ENCODE data around the gene TTC9B. TPM values are rescaled to one million over a fixed set of nuclear protein-coding genes. Genes with fewer than 3 reads are reported as not detected.
"Not testable (repeated sequence)": the region's sequence is repeated elsewhere in the genome, so short reads cannot be mapped to it uniquely, and the experiment has no call there.

TTC9B gene
- total RNA-seq, 1 experiment from 2014 or later = not detected

DNA sequence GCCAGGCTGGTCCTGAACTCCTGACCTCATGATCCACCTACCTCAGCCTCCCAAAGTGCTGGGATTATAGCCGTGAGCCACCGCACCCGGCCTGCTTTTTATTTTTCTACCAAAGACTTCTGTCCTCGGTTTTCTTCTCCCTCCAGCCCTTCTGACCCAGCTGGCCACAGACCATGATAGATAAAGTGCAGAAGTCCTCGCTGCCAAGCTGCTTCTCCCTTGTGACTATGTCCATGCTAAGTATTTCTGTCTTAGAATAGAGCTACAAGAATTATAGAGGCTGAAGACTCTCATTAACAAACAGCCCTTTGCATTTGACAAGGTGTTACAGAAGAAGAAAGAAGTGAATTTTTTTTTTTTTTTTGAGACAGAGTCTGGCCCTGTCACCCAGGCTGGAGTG is 42.4 kb downstream of the TTC9B start:
- ATAC-seq = no peak
- ChIA-PET POLR2A (no interaction called here), CTCF (interaction anchor here (4.1 kb wide), 1 partner anchor 10 kb away, joined by 44 read pairs; no protein-coding TSS in a partner anchor)
- DNase-seq (ENCODE audit: low spot score) = no peak
- TF ChIP-seq, protein P1, sequence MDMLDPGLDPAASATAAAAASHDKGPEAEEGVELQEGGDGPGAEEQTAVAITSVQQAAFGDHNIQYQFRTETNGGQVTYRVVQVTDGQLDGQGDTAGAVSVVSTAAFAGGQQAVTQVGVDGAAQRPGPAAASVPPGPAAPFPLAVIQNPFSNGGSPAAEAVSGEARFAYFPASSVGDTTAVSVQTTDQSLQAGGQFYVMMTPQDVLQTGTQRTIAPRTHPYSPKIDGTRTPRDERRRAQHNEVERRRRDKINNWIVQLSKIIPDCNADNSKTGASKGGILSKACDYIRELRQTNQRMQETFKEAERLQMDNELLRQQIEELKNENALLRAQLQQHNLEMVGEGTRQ (CRISPR knock-in tag; IDR thresholded peaks at IDR 0.05) = no peak
- TF ChIP-seq ESRRA (CRISPR knock-in tag; IDR thresholded peaks at IDR 0.05; ENCODE audit: borderline replicate concordance) (no peak), TCF7 (CRISPR knock-in tag; IDR thresholded peaks at IDR 0.05; ENCODE audit: low read depth) (no peak)
- H3K4me1 Mint-ChIP-seq = 0 out of 2 replicates have a peak, but pooled peaks cover 3% of the 10 kb centered on the region
- no peaks in the 10 kb centered on the region; the same call in 1 of the 2 replicates for H3K27me3 Mint-ChIP-seq (ENCODE audit: low read depth)
- H3K36me3 Mint-ChIP-seq = no peaks in the 10 kb centered on the region
- H3K9me3 Mint-ChIP-seq = peaks cover 9% of the 10 kb centered on the region
- no peak overlapping the region for H3K27ac Mint-ChIP-seq
- no peak overlapping the region for H3K4me3 Mint-ChIP-seq

DNA sequence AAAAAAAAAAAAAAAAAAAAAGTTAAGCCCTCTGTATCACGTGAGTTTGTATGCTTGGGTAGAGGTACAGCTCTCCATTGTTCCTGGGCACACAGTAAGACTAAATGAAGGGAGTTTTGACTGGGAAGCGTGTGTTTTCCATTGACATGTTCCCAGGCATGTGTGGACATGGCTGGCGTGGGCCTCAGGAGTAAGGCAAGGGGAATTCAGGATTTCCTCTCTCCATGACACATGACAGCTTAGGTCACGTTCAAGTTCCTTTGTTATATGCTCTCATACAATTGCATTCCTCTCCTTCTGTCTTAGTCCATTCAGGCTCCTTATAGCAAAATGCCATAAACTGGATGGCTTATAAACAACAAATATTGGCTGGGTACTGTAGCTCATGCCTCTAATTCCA is 44.1 kb downstream of the TTC9B start:
- no peak overlapping the region for H3K4me3 Mint-ChIP-seq
- no peaks in the 10 kb centered on the region; the same call in 1 of the 2 replicates for H3K27me3 Mint-ChIP-seq (ENCODE audit: low read depth)
- POLR2A ChIA-PET = interaction anchor here (0.5 to 0.7 kb wide), 2 partner anchors 96 to 467 kb away, joined by 3 to 4 read pairs; no protein-coding TSS in a partner anchor
- DNase-seq (ENCODE audit: low spot score) (no peak), ATAC-seq (no peak)
- no peak for TF ChIP-seq ZNF396 (CRISPR knock-in tag; IDR thresholded peaks at IDR 0.05; ENCODE audit: borderline replicate concordance)
- TF ChIP-seq, protein P2, sequence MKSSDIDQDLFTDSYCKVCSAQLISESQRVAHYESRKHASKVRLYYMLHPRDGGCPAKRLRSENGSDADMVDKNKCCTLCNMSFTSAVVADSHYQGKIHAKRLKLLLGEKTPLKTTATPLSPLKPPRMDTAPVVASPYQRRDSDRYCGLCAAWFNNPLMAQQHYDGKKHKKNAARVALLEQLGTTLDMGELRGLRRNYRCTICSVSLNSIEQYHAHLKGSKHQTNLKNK (CRISPR knock-in tag; IDR thresholded peaks at IDR 0.05) = no peak
- CTCF ChIA-PET = interaction anchor here (0.6 to 4.1 kb wide), 7 partner anchors 9 to 246 kb away, joined by 3 to 44 read pairs (median 3); partner anchors contain the start of gene TTC9B
- H3K9me3 Mint-ChIP-seq = peaks cover 16% of the 10 kb centered on the region
- no peak overlapping the region for H3K27ac Mint-ChIP-seq
- H3K36me3 Mint-ChIP-seq = no peaks in the 10 kb centered on the region
- no peaks in the 10 kb centered on the region for H3K4me1 Mint-ChIP-seq

DNA sequence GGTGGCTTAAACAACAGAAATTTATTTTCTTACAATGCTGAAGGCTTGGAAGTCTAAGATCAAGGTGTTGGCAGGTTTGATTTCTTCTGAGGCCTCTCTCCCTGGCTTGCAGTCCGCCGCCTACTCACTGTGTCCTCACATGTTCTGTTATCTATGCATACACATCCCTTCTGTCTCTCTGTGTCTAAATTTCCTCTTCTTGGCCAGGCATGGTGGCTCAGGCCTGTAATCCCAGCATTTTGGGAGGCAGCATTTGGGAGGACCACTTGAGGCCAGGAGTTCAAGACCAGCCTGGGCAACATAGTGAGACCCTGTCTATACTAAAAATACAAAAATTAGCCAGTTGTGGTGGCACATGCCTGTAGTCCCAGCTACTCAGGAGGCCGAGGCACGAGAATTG is 46.9 kb downstream of the TTC9B start:
- POLR2A ChIA-PET; DNase-seq (ENCODE audit: low spot score); H3K36me3 Mint-ChIP-seq; H3K4me1 Mint-ChIP-seq; CTCF ChIA-PET; H3K4me3 Mint-ChIP-seq; H3K27ac Mint-ChIP-seq; H3K27me3 Mint-ChIP-seq (ENCODE audit: low read depth); ATAC-seq; H3K9me3 Mint-ChIP-seq: not testable (repeated sequence)

DNA sequence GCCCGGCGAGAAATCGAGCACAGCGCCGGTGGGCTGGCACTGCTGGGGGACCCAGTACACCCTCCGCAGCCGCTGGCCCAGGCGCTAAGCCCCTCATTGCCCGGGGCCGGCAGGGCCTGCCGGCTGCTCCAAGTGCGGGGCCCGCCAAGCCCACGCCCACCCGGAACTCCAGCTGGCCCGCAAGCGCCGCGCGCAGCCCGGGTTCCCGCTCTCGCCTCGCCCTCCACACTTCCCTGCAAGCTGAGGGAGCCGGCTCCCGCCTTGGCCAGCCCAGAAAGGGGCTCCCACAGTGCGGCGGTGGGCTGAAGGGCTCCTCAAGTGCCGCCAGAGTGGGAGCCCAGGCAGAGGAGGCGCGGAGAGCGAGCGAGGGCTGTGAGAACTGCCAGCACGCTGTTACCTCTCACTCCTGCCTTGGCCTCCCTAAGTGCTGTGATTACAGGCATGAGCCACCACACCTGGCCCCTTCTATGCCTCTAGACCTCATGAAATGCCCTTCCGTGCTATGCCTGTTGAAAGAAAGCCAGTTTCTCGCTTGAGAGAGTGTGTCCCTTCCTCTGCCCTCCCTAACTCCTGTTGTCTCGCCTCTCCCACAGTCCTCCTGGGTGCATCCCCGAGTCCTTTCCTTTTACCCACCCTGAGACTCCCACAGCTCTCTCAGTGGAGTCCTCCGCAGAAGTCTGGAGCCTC is 47.7 kb downstream of the TTC9B start:
- H3K27me3 Mint-ChIP-seq (ENCODE audit: low read depth); H3K36me3 Mint-ChIP-seq; ATAC-seq; H3K4me3 Mint-ChIP-seq; H3K9me3 Mint-ChIP-seq; H3K4me1 Mint-ChIP-seq; POLR2A ChIA-PET; H3K27ac Mint-ChIP-seq; DNase-seq (ENCODE audit: low spot score): not testable (repeated sequence)
- CTCF ChIA-PET = interaction anchor here (1.1 kb wide), 2 partner anchors 21 to 47 kb away, joined by 3 read pairs; partner anchors contain the start of gene MAP3K10

DNA sequence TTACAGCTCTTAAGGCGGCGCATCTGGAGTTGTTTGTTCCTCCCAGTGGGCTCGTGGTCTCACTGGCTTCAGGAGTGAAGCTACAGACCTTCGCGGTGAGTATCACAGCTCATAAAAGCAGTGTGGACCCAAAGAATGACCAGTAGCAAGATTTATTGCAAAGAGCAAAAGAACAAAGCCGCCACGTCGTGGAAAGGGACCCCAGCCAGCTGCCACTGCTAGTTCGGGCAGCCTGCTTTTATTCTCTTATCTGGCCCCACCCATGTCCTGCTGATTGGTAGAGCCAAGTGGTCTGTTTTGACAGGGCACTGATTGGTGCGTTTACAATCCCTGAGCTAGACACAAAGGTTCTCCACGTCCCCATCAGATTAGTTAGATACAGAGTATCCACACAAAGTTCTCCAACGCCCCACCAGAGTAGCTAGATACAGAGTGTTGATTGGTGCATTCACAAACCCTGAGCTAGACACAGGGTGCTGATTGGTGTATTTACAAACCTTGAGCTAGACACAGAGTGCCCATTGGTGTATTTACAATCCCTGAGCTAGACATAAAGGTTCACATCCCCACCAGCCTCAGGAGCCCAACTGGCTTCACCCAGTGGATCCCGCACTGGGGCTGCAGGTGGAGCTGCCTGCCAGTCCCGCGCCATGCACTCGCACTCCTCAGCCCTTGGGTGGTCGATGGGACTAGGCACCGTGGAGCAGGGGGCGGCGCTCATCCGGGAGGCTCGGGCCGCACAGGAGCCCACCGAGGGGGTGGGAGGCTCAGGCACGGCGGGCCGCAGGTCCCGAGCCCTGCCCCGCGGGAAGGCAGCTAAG is 48.5 kb downstream of the TTC9B start:
- DNase-seq (ENCODE audit: low spot score); H3K27me3 Mint-ChIP-seq (ENCODE audit: low read depth); H3K9me3 Mint-ChIP-seq; H3K36me3 Mint-ChIP-seq; ATAC-seq; H3K27ac Mint-ChIP-seq; H3K4me3 Mint-ChIP-seq; POLR2A ChIA-PET; H3K4me1 Mint-ChIP-seq: not testable (repeated sequence)
- CTCF ChIA-PET = interaction anchor here (1.1 to 5.6 kb wide), 3 partner anchors 22 to 49 kb away, joined by 3 to 47 read pairs (median 3); partner anchors contain the start of genes MAP3K10 and TTC9B
- TF ChIP-seq NFYB (CRISPR knock-in tag; conservative IDR thresholded peaks at IDR 0.05; ENCODE audit: low read depth) = 0 out of 2 replicates have a peak, but pooled peaks have one; percentile 9

Other genes with a start within 250 kb of the TTC9B start
- gene PSMC4, start 247.2 kb downstream of the TTC9B start, total RNA-seq (2021) = 96.7 to 105 TPM (median 97.2 TPM) in 3 replicates
- gene ZNF546, start 221.3 kb downstream of the TTC9B start, total RNA-seq (2021) = 1.1 to 2.1 TPM (median 1.1 TPM) in 3 replicates
- gene ZNF780B, start 162.2 kb downstream of the TTC9B start, total RNA-seq (2021) = 21.1 to 23.7 TPM (median 22.9 TPM) in 3 replicates
- 14.5 to 20.5 TPM (median 15.9 TPM) in 3 replicates for gene ZNF780A, start 127.4 kb downstream of the TTC9B start, total RNA-seq (2021)
- gene MAP3K10, start 27.0 kb downstream of the TTC9B start, total RNA-seq (2021) = 23.5 to 25.5 TPM (median 24.4 TPM) in 3 replicates
- 0.83 to 2.4 TPM (median 1.9 TPM) in 3 replicates for gene CCNP, start 8.3 kb upstream of the TTC9B start, total RNA-seq (2021)
- gene AKT2, start 67.0 kb upstream of the TTC9B start, total RNA-seq (2021) = 156 to 174 TPM (median 161 TPM) in 3 replicates
- 14.7 to 17.2 TPM (median 15.6 TPM) in 3 replicates for gene C19orf47, start 130.0 kb upstream of the TTC9B start, total RNA-seq (2021)
- 190 to 200 TPM (median 193 TPM) in 3 replicates for gene PLD3, start 130.3 kb upstream of the TTC9B start, total RNA-seq (2021)
- 0.21 to 0.31 TPM (median 0.25 TPM) in 3 replicates for gene HIPK4, start 171.8 kb upstream of the TTC9B start, total RNA-seq (2021)
- gene PRX, start 195.0 kb upstream of the TTC9B start, total RNA-seq (2021) = 8.2 to 8.4 TPM (median 8.3 TPM) in 3 replicates
- 6.8 to 8.6 TPM (median 7.4 TPM) in 3 replicates for gene SERTAD1, start 207.6 kb upstream of the TTC9B start, total RNA-seq (2021)
- gene SERTAD3, start 226.0 kb upstream of the TTC9B start, total RNA-seq (2021) = 31.9 to 34.6 TPM (median 33.6 TPM) in 3 replicates
- 35.1 to 38.5 TPM (median 37.1 TPM) in 3 replicates for gene BLVRB, start 247.4 kb upstream of the TTC9B start, total RNA-seq (2021)
- 2.8 to 5.7 TPM (median 3.9 TPM) in 3 replicates for gene SPTBN4, start 248.6 kb upstream of the TTC9B start, total RNA-seq (2021)